ENCODE measurements around the gene FCER1G.

Gene FCER1G

GRCh38 chr1:161188381-161188780 is 26.7 kb upstream of the FCER1G start:
- no peak for DNase-seq (ENCODE audit: low spot score)

- no peak for DNase-seq (ENCODE audit: low spot score)
Observed at GRCh38 chr1:161189036-161189435, 26.1 kb upstream of the FCER1G start.

GRCh38 chr1:161190962-161191521 is 24.1 kb upstream of the FCER1G start:
- DNase-seq (ENCODE audit: low spot score) = no peak

- DNase-seq (ENCODE audit: low spot score) = no peak
Observed at GRCh38 chr1:161191971-161192370, 23.1 kb upstream of the FCER1G start.

- DNase-seq (ENCODE audit: low spot score) = peak; percentile 82
Observed at GRCh38 chr1:161192476-161193465, 22.3 kb upstream of the FCER1G start.

GRCh38 chr1:161193561-161194235 is 21.4 kb upstream of the FCER1G start:
- no peak for DNase-seq (ENCODE audit: low spot score)

- no peak for DNase-seq (ENCODE audit: low spot score)
Observed at GRCh38 chr1:161195171-161195570, 19.9 kb upstream of the FCER1G start.

- DNase-seq (ENCODE audit: low spot score) = no peak
Observed at GRCh38 chr1:161196111-161196510, 19.0 kb upstream of the FCER1G start.

GRCh38 chr1:161196521-161197451 is 18.3 kb upstream of the FCER1G start:
- DNase-seq (ENCODE audit: low spot score) = no peak

GRCh38 chr1:161197560-161198193 is 17.4 kb upstream of the FCER1G start:
- DNase-seq (ENCODE audit: low spot score) = no peak

GRCh38 chr1:161198194-161198896 is 16.8 kb upstream of the FCER1G start:
- DNase-seq (ENCODE audit: low spot score) = no peak

GRCh38 chr1:161198897-161199431 is 16.1 kb upstream of the FCER1G start, which contains the start of gene ADAMTS4:
ADAMTS4 (minus strand) TSS chr1:161199054; CDS start chr1:161198627, 427 bp downstream.
- no peak for DNase-seq (ENCODE audit: low spot score)

- no peak for DNase-seq (ENCODE audit: low spot score)
Observed at GRCh38 chr1:161199506-161200139, 15.5 kb upstream of the FCER1G start.

GRCh38 chr1:161200421-161200991 is 14.6 kb upstream of the FCER1G start:
- DNase-seq (ENCODE audit: low spot score) = no peak

GRCh38 chr1:161200992-161201835 is 13.9 kb upstream of the FCER1G start:
- DNase-seq (ENCODE audit: low spot score) = no peak

- peak; percentile 89 for DNase-seq (ENCODE audit: low spot score)
Observed at GRCh38 chr1:161201836-161202712, 13.0 kb upstream of the FCER1G start, which contains the start of gene NDUFS2. NDUFS2 (plus strand) TSS chr1:161202367; CDS start chr1:161202386, 19 bp downstream.
